Heart left ventricle (tissue), 16 donors: ENCODE data around the gene CCDC146. TPM values are rescaled to one million over a fixed set of nuclear protein-coding genes. Genes with fewer than 3 reads are reported as not detected.
A peak's percentile ranks its signal among the peaks of the same experiment; 100 is the strongest.

ENCODE experiments used
- ATAC-seq, 4 donors: fragments of 200-7000 bp; cut with Tn5 transposase; one replicate each; pipeline ENCODE4 v1.9.1; 2020 to 2022; ENCODE audit warnings: moderate library complexity in 4 of 4, mild to moderate bottlenecking in 3 of 4, moderate number of reproducible peaks in 1 of 4
- DNase-seq, 5 donors: peaks; one replicate each; pipeline ENCODE4 v3.0.0-alpha.2; 2020
- H3K27ac ChIP-seq, 12 donors: fragments of 200-600 bp; sonication (generic) in 4 of 12; one replicate each; pipeline versions ENCODE4 v1.5.0 to v1.8.0; 2016 to 2022; ENCODE audit warnings: mild to moderate bottlenecking in 2 of 12
- H3K27me3 ChIP-seq, 9 donors: fragments of 200-600 bp; sonication (generic) in 2 of 9; one replicate each; pipeline versions ENCODE4 v1.5.1 to v1.8.0; 2016 to 2022; ENCODE audit warnings: mild to moderate bottlenecking in 3 of 9
- H3K36me3 ChIP-seq, 9 donors: fragments of 200-600 bp; sonication (generic) in 2 of 9; one replicate each; pipeline versions ENCODE4 v1.5.0 to v1.8.0; 2018 to 2022; ENCODE audit warnings: mild to moderate bottlenecking in 2 of 9
- H3K4me1 ChIP-seq, 12 donors: fragments of 200-600 bp; sonication (generic) in 4 of 12; one replicate each; pipeline versions ENCODE4 v1.5.0 to v1.8.0; 2016 to 2022; ENCODE audit warnings: mild to moderate bottlenecking in 3 of 12
- H3K4me3 ChIP-seq, 12 donors: fragments of 200-600 bp; sonication (generic) in 4 of 12; one replicate each; pipeline versions ENCODE4 v1.5.0 to v1.8.0; 2017 to 2022; ENCODE audit warnings: mild to moderate bottlenecking in 9 of 12, moderate library complexity in 4 of 12
- H3K9me3 ChIP-seq, 12 donors: fragments of 200-600 bp; sonication (generic) in 4 of 12; one replicate each; pipeline versions ENCODE4 v1.5.0 to v1.8.0; 2016 to 2022; ENCODE audit warnings: mild to moderate bottlenecking in 1 of 12
- POLR2A ChIP-seq, 2 donors: fragments of 450-650 bp; IDR thresholded peaks; one replicate each; pipeline ENCODE4 v1.6.1; 2017; ENCODE audit warnings: antibody characterized with exemption in 2 of 2, mild to moderate bottlenecking in 2 of 2, moderate library complexity in 2 of 2
- WGBS, 4 donors: extraction: QIAGEN DNeasy Blood & Tissue Kit in 2 of 4; methylation state at CpG; one replicate each; pipeline versions ENCODE4 v1.1.5 to v1.1.7; 2013 to 2018; 5-methylcytosine and 5-hydroxymethylcytosine counted together
- intact Hi-C, 10 donors: fragments of 100-400 bp; cut with DNase I; formaldehyde crosslinking; loops; one replicate each; pipeline versions ENCODE4 v1.11.1 to v1.14.2; 2022
- polyA plus RNA-seq, 2 donors: library from polyadenylated mRNA; stranded (reverse); fragments of 200-250 nt; gene quantifications; one replicate each; pipeline ENCODE4 v1.2.3, GENCODE V29; 2013
- total RNA-seq, 9 donors: library from RNA; depleted of rRNA in 2 of 9; stranded (reverse); fragments of >200 nt in 2 of 9; fragmentation: NEBNext Ultra II Directional in 3 of 9; extraction: Animal tissue kit (Norgen Biotek cat#: 25700) in 3 of 9; gene quantifications; one replicate each; pipeline versions ENCODE4 v1.1.0 to v1.2.4, GENCODE V29; 2016 to 2023
- TF ChIP-seq, protein P1 (sequence below), 12 donors: fragments of 200-600 bp; sonication (generic) in 4 of 12; IDR thresholded peaks; one replicate each; pipeline versions ENCODE4 v1.5.0 to v1.8.0; 2018 to 2022; ENCODE audit warnings: antibody characterized with exemption in 12 of 12, mild to moderate bottlenecking in 5 of 12
- donor health status: ischemic (EF 13 %, LVEDD 7.1; RV severe dilation, severe dysfunction).
- donor health status: healthy with polysubstance abuse.
- donor health status: DM: no; HTN: yes; CAD: no.
- donor health status: DM: no; HTN: no; CAD: no.
- donor health status: ischemic (EF 25% LVEDD 6.9; RV normal size, moderate dysfunction).
- donor health status: ischemic (EF 25% LVEDD 5.7; RV mildly dilated, moderate dysfunction).
- donor health status: healthy.
- donor health status: DM: yes; HTN: yes; CAD: no.
- donor health status: ischemic (EF 35%, LVEDD 5.7; RV mildly dilated, moderate dysfunction).
- donor health status: nonischemic (EF 11% LVEDD 7.7; RV severe dilation, severe dysfunction).
- donor health status: DM: yes; HTN: yes; CAD: no.
- donor health status: PGD.
- donor health status: ischemic (EF 29% LVEDD 5.4; RV normal size, mild dysfunction).
- donor health status: nonischemic (EF 23%, LVEDD 6.1; RV moderate dilation, normal function).

The CCDC146 gene
- total and polyA plus RNA-seq, 11 donors, result 2.1 to 13.3 (median 6.6) TPM

DNA sequence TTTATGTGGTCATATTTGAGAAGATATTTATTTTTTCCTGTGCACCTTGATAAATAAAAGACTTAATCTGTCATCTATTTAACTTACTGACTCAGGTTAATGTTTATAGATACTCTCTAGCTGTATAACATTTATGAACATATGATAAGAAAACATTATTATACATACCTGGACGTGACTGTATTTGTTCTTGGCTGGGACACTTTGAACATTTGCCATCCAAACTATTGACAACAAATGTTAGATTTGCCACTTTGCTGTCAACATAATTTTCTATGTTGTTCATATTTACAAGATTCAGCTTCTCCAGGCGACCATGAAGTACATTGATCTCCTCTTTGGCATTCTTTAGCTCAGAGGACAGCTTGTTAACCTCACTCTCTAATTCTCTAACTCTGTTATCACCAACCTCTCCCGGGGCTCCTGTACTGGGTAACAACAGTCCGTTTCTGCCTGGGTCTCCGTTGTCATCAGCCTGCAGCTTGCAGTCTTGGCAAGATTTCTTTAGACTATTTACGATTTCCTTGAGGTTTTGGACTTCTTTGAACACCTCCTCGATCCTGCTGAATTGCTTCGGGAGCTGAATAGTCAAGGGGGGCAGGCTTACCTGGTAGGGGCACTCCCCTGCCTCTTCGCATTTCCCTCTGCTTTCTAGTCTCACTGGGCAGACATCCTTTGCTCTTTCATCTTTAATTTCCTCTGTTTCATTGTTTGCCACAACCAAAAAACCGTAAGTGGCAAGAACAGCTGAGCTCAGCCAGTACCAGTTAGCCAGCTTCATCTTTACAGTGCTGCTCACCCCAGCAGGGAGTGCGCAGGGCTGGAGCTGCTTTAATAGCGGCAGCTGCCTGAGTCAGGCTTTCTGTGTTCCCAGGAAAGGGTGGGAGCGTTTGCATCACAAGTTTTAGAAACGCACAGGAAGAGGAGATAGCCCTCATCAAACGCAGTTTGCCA lies 76.9 kb downstream of the CCDC146 start, which contains the start of gene FGL2:
Gene FGL2 (minus strand): TSS at position 807 of the 954 bp plus-strand sequence. CDS start 26 bp downstream, at position 781.
- 22 to 28% (median 24%) methylated on average over 15 of the region's 15 CpGs for WGBS, 4 donors
- intact Hi-C loops, result no loop called here
- H3K27me3 ChIP-seq, result no peaks in the 10 kb centered on the region
- peak within 1 kb of the TSS; percentile 21 to 69 (median 52) for H3K4me3 ChIP-seq
- peak; percentile 61 to 82 (median 75) for DNase-seq
- TF ChIP-seq, protein P1, sequence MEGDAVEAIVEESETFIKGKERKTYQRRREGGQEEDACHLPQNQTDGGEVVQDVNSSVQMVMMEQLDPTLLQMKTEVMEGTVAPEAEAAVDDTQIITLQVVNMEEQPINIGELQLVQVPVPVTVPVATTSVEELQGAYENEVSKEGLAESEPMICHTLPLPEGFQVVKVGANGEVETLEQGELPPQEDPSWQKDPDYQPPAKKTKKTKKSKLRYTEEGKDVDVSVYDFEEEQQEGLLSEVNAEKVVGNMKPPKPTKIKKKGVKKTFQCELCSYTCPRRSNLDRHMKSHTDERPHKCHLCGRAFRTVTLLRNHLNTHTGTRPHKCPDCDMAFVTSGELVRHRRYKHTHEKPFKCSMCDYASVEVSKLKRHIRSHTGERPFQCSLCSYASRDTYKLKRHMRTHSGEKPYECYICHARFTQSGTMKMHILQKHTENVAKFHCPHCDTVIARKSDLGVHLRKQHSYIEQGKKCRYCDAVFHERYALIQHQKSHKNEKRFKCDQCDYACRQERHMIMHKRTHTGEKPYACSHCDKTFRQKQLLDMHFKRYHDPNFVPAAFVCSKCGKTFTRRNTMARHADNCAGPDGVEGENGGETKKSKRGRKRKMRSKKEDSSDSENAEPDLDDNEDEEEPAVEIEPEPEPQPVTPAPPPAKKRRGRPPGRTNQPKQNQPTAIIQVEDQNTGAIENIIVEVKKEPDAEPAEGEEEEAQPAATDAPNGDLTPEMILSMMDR (IDR thresholded peaks at IDR 0.05), result no peak
- TF ChIP-seq POLR2A (IDR thresholded peaks at IDR 0.05), result peak in 1 of 2 donors; percentile 57
- H3K27ac ChIP-seq, result peak within 1 kb of the TSS; percentile 13 to 89 (median 72)
- ATAC-seq, result peak; percentile 91 to 97 (median 96)
- no peaks in the 10 kb centered on the region for H3K36me3 ChIP-seq
- H3K9me3 ChIP-seq, result no peaks in the 10 kb centered on the region
- peaks cover 0 to 37% (median 2%) of the 10 kb centered on the region in 12 donors for H3K4me1 ChIP-seq

DNA sequence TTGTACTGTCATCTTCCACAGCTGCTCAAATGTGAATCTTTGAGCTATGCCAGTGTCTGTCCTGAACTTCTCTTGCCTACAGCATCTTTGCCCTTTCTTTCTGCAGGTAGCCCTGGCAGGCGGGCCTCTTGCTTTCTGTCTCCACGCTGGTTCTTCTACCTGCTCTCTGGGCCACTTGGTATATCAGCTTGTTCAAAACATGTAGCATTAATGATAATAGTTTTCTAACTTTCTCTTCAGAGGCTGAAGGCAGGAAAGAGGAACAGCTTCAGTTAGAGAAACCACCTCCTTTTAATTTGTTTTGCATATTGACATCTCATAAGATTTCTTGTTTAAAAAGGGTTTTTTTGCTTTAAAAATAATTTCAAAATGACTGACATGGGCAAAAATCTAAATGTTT lies 78.1 kb downstream of the CCDC146 start:
- ATAC-seq (no peak), DNase-seq (no peak)
- TF ChIP-seq POLR2A (IDR thresholded peaks at IDR 0.05), result no peak
- TF ChIP-seq, protein P1 (IDR thresholded peaks at IDR 0.05), result no peak
- Histone ChIP-seq H3K4me3 (peak overlapping the region in 2 of 12 donors; percentile 60 to 64), H3K27me3 (no peaks in the 10 kb centered on the region), H3K27ac (peak overlapping the region in 8 of 12 donors; percentile 13 to 89 (median 73)), H3K9me3 (no peaks in the 10 kb centered on the region), H3K36me3 (no peaks in the 10 kb centered on the region), H3K4me1 (peaks cover 0 to 31% (median 1%) of the 10 kb centered on the region in 12 donors)
- intact Hi-C loops, result no loop called here
- 87 to 94% (median 93%) methylated on average over 2 of the region's 2 CpGs for WGBS, 4 donors

DNA sequence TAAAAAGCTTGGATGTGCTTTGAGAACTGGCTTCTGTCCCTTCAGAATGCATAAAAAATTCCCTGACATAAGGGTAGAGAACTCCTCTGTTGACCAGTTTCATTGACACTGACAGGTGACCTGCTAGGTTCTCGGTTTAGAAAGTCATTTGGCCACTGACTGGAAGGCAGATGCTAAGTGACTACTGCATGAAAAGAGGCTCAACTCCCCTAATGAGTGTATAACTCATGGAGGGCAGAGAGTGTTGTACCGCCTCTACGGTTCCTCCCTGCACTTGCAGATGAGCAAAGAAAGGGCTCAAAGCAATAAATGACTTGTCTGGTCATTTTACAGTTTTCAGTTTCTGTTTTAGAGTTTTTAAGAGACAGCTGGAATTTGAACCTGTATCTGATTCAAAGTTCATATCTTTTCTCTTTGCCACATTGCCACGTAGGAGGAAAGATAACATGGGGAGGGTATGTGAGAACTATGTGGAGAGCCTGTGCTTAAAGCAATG lies 80.1 kb downstream of the CCDC146 start:
- Histone ChIP-seq H3K4me1 (peaks cover 0 to 31% (median 1%) of the 10 kb centered on the region in 12 donors), H3K27ac (no peak overlapping the region), H3K36me3 (no peaks in the 10 kb centered on the region), H3K4me3 (no peak overlapping the region), H3K27me3 (no peaks in the 10 kb centered on the region), H3K9me3 (no peaks in the 10 kb centered on the region)
- ATAC-seq (no peak), DNase-seq (no peak)
- WGBS, 4 donors, result 85 to 91% (median 90%) methylated on average over 4 of the region's 4 CpGs
- intact Hi-C loops, result no loop called here
- TF ChIP-seq, protein P1 (IDR thresholded peaks at IDR 0.05), result no peak
- TF ChIP-seq POLR2A (IDR thresholded peaks at IDR 0.05), result no peak

DNA sequence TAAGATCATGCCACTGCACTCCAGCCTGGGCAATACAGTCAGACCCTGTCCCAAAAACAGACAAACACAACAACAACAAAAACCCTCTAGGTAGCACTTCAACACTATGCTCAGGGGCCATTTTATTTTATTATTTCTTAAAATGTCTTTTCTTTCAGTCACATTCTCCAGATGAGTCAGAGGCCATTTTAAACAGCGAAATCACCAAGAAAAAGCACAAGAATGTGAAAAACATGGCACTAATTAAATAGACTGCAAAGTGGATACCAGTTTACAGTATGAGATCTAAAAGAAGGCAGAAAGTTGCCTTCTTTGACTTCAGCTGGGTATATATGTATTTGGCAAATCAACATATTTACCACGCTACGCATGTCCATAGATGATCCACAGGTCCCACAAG lies 83.3 kb downstream of the CCDC146 start:
- no peak for ATAC-seq
- intact Hi-C loops, result no loop called here
- 96 to 100% (median 98%) methylated on average over 3 of the region's 3 CpGs for WGBS, 4 donors

More for the DNA sequence above, 83.3 kb downstream of the CCDC146 start:
- Histone ChIP-seq H3K36me3 (peaks cover 0 to 5% (median 0%) of the 10 kb centered on the region in 9 donors), H3K27ac (no peak overlapping the region), H3K4me1 (peaks cover 0 to 17% (median 0%) of the 10 kb centered on the region in 12 donors), H3K27me3 (no peaks in the 10 kb centered on the region), H3K4me3 (no peak overlapping the region), H3K9me3 (peaks cover 0 to 19% (median 11%) of the 10 kb centered on the region in 12 donors)
- TF ChIP-seq, protein P1 (IDR thresholded peaks at IDR 0.05), result no peak
- no peak for TF ChIP-seq POLR2A (IDR thresholded peaks at IDR 0.05)
- no peak for DNase-seq
